H1 (cell line): ENCODE measurements around the gene EPB41L2. TPM values are rescaled to one million over a fixed set of nuclear protein-coding genes. Genes with fewer than 3 reads are reported as not detected.

Experiments
- CTCF ChIA-PET: fragments of 300-600 bp; sonication (Branson Sonifier 250); formaldehyde crosslinking; loops from one replicate; lab custom pipeline; 2021; ENCODE audit not compliant: partially characterized antibody; lab: Charles Lee
- POLR2A ChIA-PET: fragments of 300-600 bp; sonication (Branson Sonifier 250); formaldehyde crosslinking; loops from one replicate; lab custom pipeline; 2021; ENCODE audit warnings: inconsistent platforms; ENCODE audit not compliant: partially characterized antibody; lab: Charles Lee
- DNase-seq, 2 experiments: peaks; one replicate each; pipeline versions ENCODE4 v3.0.0 to v3.0.0-alpha.2; 2010 to 2022; ENCODE audit warnings: low spot score in 2 of 2, low read depth in 1 of 2, mixed read lengths in 1 of 2
- FAIRE-seq: peaks from 2 replicates; lab custom pipeline; 2011; peaks lifted over from hg19 to GRCh38; lab: Jason Lieb, UNC
- H2AFZ ChIP-seq: 2 replicates; pipeline ENCODE4 v1.8.1; 2012; ENCODE audit warnings: low read length, inconsistent platforms
- H2AK5ac ChIP-seq: 2 replicates; pipeline ENCODE4 v1.6.1; 2013; ENCODE audit warnings: low read depth, low read length
- H2BK120ac ChIP-seq: replicated peaks from 2 replicates; pipeline ENCODE3; 2013; ENCODE audit warnings: low read depth, low read length, inconsistent platforms
- H2BK12ac ChIP-seq: 2 replicates; pipeline ENCODE4 v1.6.1; 2013; ENCODE audit warnings: low read depth, low read length
- H2BK15ac ChIP-seq: 2 replicates; pipeline ENCODE4 v1.6.1; 2013; ENCODE audit warnings: low read length
- H2BK20ac ChIP-seq: 2 replicates; pipeline ENCODE4 v1.6.1; 2013; ENCODE audit warnings: low read length
- H2BK5ac ChIP-seq: 2 replicates; pipeline ENCODE4 v1.6.1; 2013; ENCODE audit warnings: low read depth, low read length
- H3K14ac ChIP-seq: 2 replicates; pipeline ENCODE4 v1.6.1; 2013; ENCODE audit warnings: inconsistent platforms; ENCODE audit not compliant: insufficient read length
- H3K18ac ChIP-seq: 2 replicates; pipeline ENCODE4 v1.6.1; 2013; ENCODE audit warnings: low read length; ENCODE audit errors: extremely low read depth
- H3K23ac ChIP-seq: 2 replicates; pipeline ENCODE4 v1.6.1; 2013; ENCODE audit warnings: inconsistent platforms; ENCODE audit not compliant: insufficient read length
- H3K23me2 ChIP-seq: 2 replicates; pipeline ENCODE4 v1.6.1; 2013; ENCODE audit warnings: low read depth, low read length
- H3K27ac ChIP-seq: 2 replicates; pipeline ENCODE4 v1.6.1; 2011; ENCODE audit warnings: low read depth, low read length, inconsistent platforms
- H3K27me3 ChIP-seq, 4 experiments: replicated peaks in 1 of 4; 1 replicate in 1 of 4; 2 replicates in 3 of 4; pipeline versions ENCODE4 v1.6.1 to v1.8.1; 2011 to 2013; ENCODE audit warnings: low read length in 3 of 4, mild to moderate bottlenecking in 3 of 4, inconsistent platforms in 2 of 4, mixed read lengths in 2 of 4, moderate library complexity in 1 of 4; ENCODE audit not compliant: control insufficient read depth in 3 of 4, insufficient read depth in 3 of 4; ENCODE audit errors: extremely low read depth in 1 of 4
- H3K36me3 ChIP-seq, 4 experiments: 2 replicates each; pipeline versions ENCODE4 v1.6.1 to v1.8.1; 2011 to 2013; ENCODE audit warnings: mild to moderate bottlenecking in 4 of 4, low read length in 3 of 4, moderate library complexity in 2 of 4, control low read depth in 1 of 4, inconsistent platforms in 1 of 4; ENCODE audit not compliant: insufficient read depth in 4 of 4, control insufficient read depth in 2 of 4
- H3K4ac ChIP-seq: replicated peaks from 2 replicates; pipeline ENCODE3; 2013; ENCODE audit warnings: low read length, low read depth, mixed read lengths, inconsistent platforms; ENCODE audit not compliant: insufficient read length
- H3K4me1 ChIP-seq, 4 experiments: replicated peaks in 1 of 4; 1 replicate in 1 of 4; 2 replicates in 3 of 4; pipeline versions ENCODE4 v1.6.1 to v1.8.1; 2011 to 2013; ENCODE audit warnings: low read length in 3 of 4, inconsistent platforms in 2 of 4, mixed read lengths in 1 of 4; ENCODE audit not compliant: insufficient read depth in 4 of 4, control insufficient read depth in 3 of 4
- H3K4me2 ChIP-seq, 2 experiments: 2 replicates each; pipeline versions ENCODE4 v1.6.1 to v1.8.1; 2011 to 2013; ENCODE audit warnings: low read depth in 2 of 2, low read length in 2 of 2, control low read depth in 1 of 2, inconsistent platforms in 1 of 2, mild to moderate bottlenecking in 1 of 2; ENCODE audit not compliant: insufficient read depth in 1 of 2
- H3K4me3 ChIP-seq, 4 experiments: fragments of 200-600, 300-600 bp in 1 of 4; sonication (generic), shearing (Covaris generic), sonication (Bioruptor Twin) in 1 of 4; 2 replicates each; pipeline versions ENCODE4 v1.5.1 to v1.8.1; 2011 to 2016; ENCODE audit warnings: low read length in 4 of 4, low read depth in 3 of 4, control low read depth in 2 of 4, inconsistent platforms in 2 of 4, mild to moderate bottlenecking in 2 of 4, mixed read lengths in 1 of 4, moderate library complexity in 1 of 4; ENCODE audit not compliant: insufficient read depth in 2 of 4; ENCODE audit errors: extremely low read depth in 1 of 4
- H3K56ac ChIP-seq: replicated peaks from 2 replicates; pipeline ENCODE3; 2013; ENCODE audit warnings: low read depth, mild to moderate bottlenecking, mixed read lengths, low read length, inconsistent platforms; ENCODE audit not compliant: insufficient read length
- H3K79me1 ChIP-seq: 2 replicates; pipeline ENCODE4 v1.6.1; 2013; ENCODE audit warnings: low read depth, low read length, control low read depth
- H3K79me2 ChIP-seq, 2 experiments: 2 replicates each; pipeline versions ENCODE4 v1.6.1 to v1.8.1; 2012 to 2013; ENCODE audit warnings: low read length in 2 of 2, mild to moderate bottlenecking in 2 of 2, inconsistent platforms in 1 of 2; ENCODE audit not compliant: insufficient read depth in 2 of 2, control insufficient read depth in 1 of 2
- H3K9ac ChIP-seq, 4 experiments: replicated peaks in 1 of 4; 1 replicate in 1 of 4; 2 replicates in 3 of 4; pipeline versions ENCODE4 v1.6.1 to v1.8.1; 2011 to 2013; ENCODE audit warnings: low read depth in 3 of 4, low read length in 3 of 4, control low read depth in 2 of 4, mild to moderate bottlenecking in 2 of 4, moderate library complexity in 2 of 4, inconsistent platforms in 1 of 4; ENCODE audit errors: extremely low read depth in 1 of 4
- H3K9me3 ChIP-seq, 2 experiments: 2 replicates each; pipeline versions ENCODE4 v1.6.1 to v1.8.1; 2012 to 2013; ENCODE audit warnings: mild to moderate bottlenecking in 2 of 2, moderate library complexity in 2 of 2, control low read depth in 1 of 2, inconsistent platforms in 1 of 2, low read depth in 1 of 2, low read length in 1 of 2, mixed read lengths in 1 of 2; ENCODE audit not compliant: insufficient read depth in 2 of 2
- H4K20me1 ChIP-seq, 2 experiments: replicated peaks in 1 of 2; 2 replicates each; pipeline versions ENCODE3 to v1.8.1; 2011 to 2013; ENCODE audit warnings: inconsistent platforms in 2 of 2, low read length in 2 of 2, mild to moderate bottlenecking in 1 of 2; ENCODE audit not compliant: insufficient read depth in 2 of 2, control insufficient read depth in 1 of 2
- H4K5ac ChIP-seq: 2 replicates; pipeline ENCODE4 v1.6.1; 2013; ENCODE audit warnings: low read length, low read depth, mixed read lengths, inconsistent platforms; ENCODE audit not compliant: insufficient read length
- H4K8ac ChIP-seq: 2 replicates; pipeline ENCODE4 v1.8.0; 2013; ENCODE audit warnings: mild to moderate bottlenecking, moderate library complexity, low read length, inconsistent platforms; ENCODE audit not compliant: insufficient read depth; ENCODE audit errors: extremely low read depth
- H4K91ac ChIP-seq: replicated peaks from 2 replicates; pipeline ENCODE3; 2013; ENCODE audit warnings: low read length, mixed read lengths, inconsistent platforms; ENCODE audit not compliant: insufficient read length
- BACH1 ChIP-seq: IDR thresholded peaks from 2 replicates; pipeline ENCODE4 v1.6.1; 2012; ENCODE audit warnings: low read length, improper control_type of control experiment
- CEBPB ChIP-seq: IDR thresholded peaks from 2 replicates; pipeline ENCODE4 v1.6.1; 2012; ENCODE audit warnings: low read depth, low read length
- EP300 ChIP-seq, 2 experiments: IDR thresholded peaks; 1 replicate in 1 of 2; 2 replicates in 1 of 2; pipeline ENCODE4 v1.6.1; 2011 to 2012; ENCODE audit warnings: low read depth in 2 of 2, low read length in 2 of 2, mild to moderate bottlenecking in 2 of 2, borderline replicate concordance in 1 of 2, inconsistent platforms in 1 of 2, moderate library complexity in 1 of 2
- GTF2F1 ChIP-seq: IDR thresholded peaks from 2 replicates; pipeline ENCODE4 v1.6.1; 2012; ENCODE audit warnings: low read depth, low read length, improper control_type of control experiment, borderline replicate concordance
- MAFK ChIP-seq: IDR thresholded peaks from 2 replicates; pipeline ENCODE4 v1.6.1; 2012; ENCODE audit warnings: low read depth, mild to moderate bottlenecking, improper control_type of control experiment, low read length
- RBBP5 ChIP-seq: IDR thresholded peaks from 2 replicates; pipeline ENCODE4 v1.7.1; 2012; ENCODE audit warnings: low read depth, mild to moderate bottlenecking, inconsistent platforms, low read length, moderate library complexity, borderline replicate concordance
- RFX5 ChIP-seq: IDR thresholded peaks from 2 replicates; pipeline ENCODE4 v1.6.1; 2011; ENCODE audit warnings: low read depth, low read length, improper control_type of control experiment, borderline replicate concordance
- SAP30 ChIP-seq: fragments of 300-600 bp; sonication (generic); IDR thresholded peaks from 2 replicates; pipeline ENCODE4 v1.7.1; 2012; ENCODE audit warnings: low read length, moderate library complexity, mild to moderate bottlenecking, inconsistent platforms; ENCODE audit not compliant: insufficient read depth, insufficient replicate concordance
- SIN3A ChIP-seq, 2 experiments: IDR thresholded peaks in 1 of 2; conservative IDR thresholded peaks in 1 of 2; 2 replicates each; pipeline ENCODE4 v1.6.1; 2011 to 2012; ENCODE audit warnings: low read length in 2 of 2, improper control_type of control experiment in 1 of 2, low read depth in 1 of 2, mild to moderate bottlenecking in 1 of 2
- WGBS, 2 experiments: shearing (Covaris generic) in 1 of 2; methylation state at CpG; one replicate each; pipeline versions ENCODE4 v1.1.6 to v1.1.7; 2013 to 2015; ENCODE audit warnings: low lambda C conversion rate in 2 of 2, mixed read lengths in 2 of 2, inconsistent platforms in 1 of 2, low coverage in 1 of 2, missing lambda C conversion rate in 1 of 2; ENCODE audit not compliant: insufficient replicate concordance in 2 of 2, insufficient coverage in 1 of 2, insufficient read length in 1 of 2; ENCODE audit errors: extremely low coverage in 1 of 2, missing lambda C conversion rate in 1 of 2; 5-methylcytosine and 5-hydroxymethylcytosine counted together
- polyA plus RNA-seq, 7 experiments: library from polyadenylated mRNA; depleted of rRNA in 3 of 7; stranded (reverse) in 5 of 7; unstranded in 2 of 7; fragments of >200 nt in 5 of 7; fragments of 200-250 nt in 2 of 7; gene quantifications; 1 replicate in 5 of 7; 2 replicates in 1 of 7; 4 replicates in 1 of 7; pipeline versions ENCODE4 v1.2.1 to v1.2.3, GENCODE V29; 2011 to 2013; ENCODE audit warnings: missing spikeins in 2 of 7, mixed read lengths in 2 of 7
- total RNA-seq: library from RNA; stranded (reverse); fragmentation: NEBNext Ultra II Directional; extraction: Animal tissue kit (Norgen Biotek cat#: 25700); gene quantifications from 2 replicates; pipeline ENCODE4 v1.2.1, GENCODE V29; 2021
- TF ChIP-seq, protein P1 (sequence below): IDR thresholded peaks from 2 replicates; pipeline ENCODE4 v1.6.1; 2012; ENCODE audit warnings: inconsistent platforms

Gene EPB41L2
- total and polyA plus RNA-seq, 2 of the 8 experiments (the other 6 are each of a cell fraction or from before 2014, with no cell fraction given), result 22.5 to 123 TPM

GRCh38 chr6:130945401-130945919 lies 117.6 kb downstream of the EPB41L2 start:
- TF ChIP-seq SIN3A (conservative IDR thresholded peaks at IDR 0.05 in 1 of 2, IDR thresholded peaks at IDR 0.05 in 1 of 2; ENCODE audit: low read depth in 1 of 2, low read length in 2 of 2), result no peak
- no peak for TF ChIP-seq MAFK
- TF ChIP-seq BACH1, result no peak
- TF ChIP-seq RBBP5, result no peak
- TF ChIP-seq, protein P1, sequence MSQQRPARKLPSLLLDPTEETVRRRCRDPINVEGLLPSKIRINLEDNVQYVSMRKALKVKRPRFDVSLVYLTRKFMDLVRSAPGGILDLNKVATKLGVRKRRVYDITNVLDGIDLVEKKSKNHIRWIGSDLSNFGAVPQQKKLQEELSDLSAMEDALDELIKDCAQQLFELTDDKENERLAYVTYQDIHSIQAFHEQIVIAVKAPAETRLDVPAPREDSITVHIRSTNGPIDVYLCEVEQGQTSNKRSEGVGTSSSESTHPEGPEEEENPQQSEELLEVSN, result no peak
- no peak for TF ChIP-seq RFX5
- TF ChIP-seq CEBPB, result no peak
- TF ChIP-seq GTF2F1, result no peak
- TF ChIP-seq SAP30, result no peak
- no peak for TF ChIP-seq EP300 (IDR thresholded peaks at IDR 0.05; ENCODE audit: borderline replicate concordance in 1 of 2, low read depth in 2 of 2, low read length in 2 of 2)
- Histone ChIP-seq H3K4me1 (peaks cover 0 to 7% (median 1%) of the 10 kb centered on the region in 4 experiments; a peak in 3 of 7 replicates), H3K79me2 (no peaks in the 10 kb centered on the region), H4K8ac (no peak overlapping the region), H3K23me2 (no peaks in the 10 kb centered on the region), H2BK120ac (no peak overlapping the region), H2BK20ac (no peak overlapping the region), H2BK5ac (no peak overlapping the region), H4K91ac (no peak overlapping the region), H3K9ac (no peak overlapping the region), H2AFZ (no peak overlapping the region), H4K5ac (no peak overlapping the region), H3K14ac (no peak overlapping the region), H3K4me3 (no peak overlapping the region), H3K27me3 (no peaks in the 10 kb centered on the region), H3K27ac (no peak overlapping the region), H4K20me1 (peaks cover 0 to 3% of the 10 kb centered on the region in 2 experiments), H3K56ac (no peak overlapping the region), H3K4me2 (no peak overlapping the region), H3K23ac (no peak overlapping the region), H2BK12ac (no peak overlapping the region), H2BK15ac (no peak overlapping the region), H2AK5ac (no peak overlapping the region), H3K9me3 (no peaks in the 10 kb centered on the region), H3K4ac (no peak overlapping the region), H3K36me3 (no peaks in the 10 kb centered on the region), H3K18ac (no peak overlapping the region), H3K79me1 (0 out of 2 replicates have a peak, but pooled peaks cover 2% of the 10 kb centered on the region)
- ChIA-PET POLR2A (no interaction called here), CTCF (no interaction called here)
- WGBS, 2 experiments, result 68% methylated on average over 4 of the region's 4 CpGs; no CpG with 5 or more reads in 1 of the 2 experiments
- FAIRE-seq, result no peak
- DNase-seq, result no peak
